HT-29 (cell line): ENCODE measurements around the gene KIAA0319L. TPM values are rescaled to one million over a fixed set of nuclear protein-coding genes. Genes with fewer than 3 reads are reported as not detected.

Experiments used
- DNase-seq: peaks from one replicate; pipeline ENCODE4 v3.0.0-alpha.2; 2015; ENCODE audit warnings: low spot score
- total RNA-seq: library from RNA; depleted of rRNA; stranded (reverse); fragments of >200 nt; shearing (Covaris generic); gene quantifications from 2 replicates; pipeline ENCODE4 v1.2.3, GENCODE V29; 2014

KIAA0319L gene
- total RNA-seq, 1 experiment from 2014 or later = 34.1 TPM

DNA sequence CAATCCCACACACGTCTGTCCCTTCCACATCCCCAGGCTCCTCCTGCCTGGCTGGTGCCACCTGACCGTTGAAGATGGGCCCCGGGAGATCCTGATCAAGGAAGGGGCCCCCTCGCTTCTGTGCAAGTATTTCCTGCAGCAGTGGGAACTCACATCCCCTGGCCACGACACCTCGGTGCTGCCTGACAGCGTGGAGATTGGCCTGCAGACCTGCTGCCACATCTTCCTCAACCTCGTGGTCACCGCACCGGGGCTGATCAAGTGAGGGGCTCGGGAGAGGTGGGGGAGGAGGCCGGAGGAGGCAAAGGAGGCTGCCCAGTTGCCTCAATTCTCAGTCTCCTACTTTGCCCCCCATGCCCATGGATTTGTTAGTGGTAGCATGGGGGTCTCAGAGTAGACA lies 6.0 kb upstream of the KIAA0319L start:
- DNase-seq = no peak

DNA sequence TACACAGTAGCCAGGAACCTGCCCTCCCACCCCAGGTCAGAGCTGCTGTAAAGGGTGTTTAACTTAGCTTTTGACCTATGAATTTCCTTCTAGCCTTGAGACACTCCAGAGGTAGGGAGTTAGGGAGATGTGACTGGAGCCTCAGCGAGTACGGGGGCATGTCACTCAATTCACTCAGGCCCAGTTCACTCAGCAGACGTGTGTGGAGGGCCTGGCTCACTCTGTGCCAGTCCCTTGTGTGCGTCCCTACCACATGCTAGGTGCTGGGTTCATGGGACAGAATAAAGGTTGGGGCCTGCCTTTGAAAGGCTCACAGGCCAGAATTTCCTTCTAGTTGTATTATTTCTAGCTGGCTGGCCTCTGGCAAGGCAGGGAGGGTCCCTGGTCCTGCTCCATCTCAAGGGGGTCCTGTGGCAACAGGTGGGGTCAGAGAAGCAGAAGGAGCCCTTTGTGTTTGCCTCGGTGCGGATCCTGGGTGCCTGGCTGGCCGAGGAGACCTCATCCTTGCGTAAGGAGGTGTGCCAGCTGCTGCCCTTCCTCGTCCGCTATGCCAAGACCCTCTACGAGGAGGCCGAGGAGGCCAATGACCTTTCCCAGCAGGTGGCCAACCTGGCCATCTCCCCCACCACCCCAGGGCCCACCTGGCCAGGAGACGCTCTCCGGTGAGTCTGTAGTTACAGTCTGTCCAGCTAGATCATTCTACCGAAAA lies 4.9 kb upstream of the KIAA0319L start:
- no peak for DNase-seq

DNA sequence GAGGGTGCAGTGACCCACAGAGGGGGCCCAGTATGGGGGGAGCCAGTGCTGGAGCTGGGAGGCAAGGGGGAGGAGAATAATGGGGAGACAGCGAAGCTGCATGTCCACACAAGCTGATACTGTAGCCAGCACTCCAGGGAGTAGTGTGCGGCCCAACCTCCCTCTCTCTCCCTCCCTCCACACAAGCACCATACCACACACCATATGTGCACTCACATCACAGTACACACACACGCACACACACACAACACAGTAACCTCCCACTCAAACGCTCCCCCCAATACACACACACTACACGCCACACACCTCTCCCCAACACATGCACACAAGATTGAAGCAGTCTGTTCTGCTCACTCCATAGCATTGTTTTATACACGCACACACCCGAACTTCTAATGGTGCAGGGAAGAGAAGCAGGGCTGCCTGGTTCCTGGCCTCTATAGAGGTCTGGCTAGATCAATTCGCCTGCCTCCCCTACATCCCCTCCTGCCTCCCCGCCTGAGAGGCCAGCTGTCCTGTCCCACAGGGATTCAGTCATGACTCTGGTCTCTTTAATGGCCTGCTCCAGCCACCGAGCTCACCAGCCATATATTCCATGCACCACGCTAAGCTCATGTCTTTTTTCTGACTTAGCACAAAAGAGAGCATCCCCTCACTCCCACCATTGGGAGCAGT lies 4.2 kb upstream of the KIAA0319L start:
- DNase-seq = no peak

DNA sequence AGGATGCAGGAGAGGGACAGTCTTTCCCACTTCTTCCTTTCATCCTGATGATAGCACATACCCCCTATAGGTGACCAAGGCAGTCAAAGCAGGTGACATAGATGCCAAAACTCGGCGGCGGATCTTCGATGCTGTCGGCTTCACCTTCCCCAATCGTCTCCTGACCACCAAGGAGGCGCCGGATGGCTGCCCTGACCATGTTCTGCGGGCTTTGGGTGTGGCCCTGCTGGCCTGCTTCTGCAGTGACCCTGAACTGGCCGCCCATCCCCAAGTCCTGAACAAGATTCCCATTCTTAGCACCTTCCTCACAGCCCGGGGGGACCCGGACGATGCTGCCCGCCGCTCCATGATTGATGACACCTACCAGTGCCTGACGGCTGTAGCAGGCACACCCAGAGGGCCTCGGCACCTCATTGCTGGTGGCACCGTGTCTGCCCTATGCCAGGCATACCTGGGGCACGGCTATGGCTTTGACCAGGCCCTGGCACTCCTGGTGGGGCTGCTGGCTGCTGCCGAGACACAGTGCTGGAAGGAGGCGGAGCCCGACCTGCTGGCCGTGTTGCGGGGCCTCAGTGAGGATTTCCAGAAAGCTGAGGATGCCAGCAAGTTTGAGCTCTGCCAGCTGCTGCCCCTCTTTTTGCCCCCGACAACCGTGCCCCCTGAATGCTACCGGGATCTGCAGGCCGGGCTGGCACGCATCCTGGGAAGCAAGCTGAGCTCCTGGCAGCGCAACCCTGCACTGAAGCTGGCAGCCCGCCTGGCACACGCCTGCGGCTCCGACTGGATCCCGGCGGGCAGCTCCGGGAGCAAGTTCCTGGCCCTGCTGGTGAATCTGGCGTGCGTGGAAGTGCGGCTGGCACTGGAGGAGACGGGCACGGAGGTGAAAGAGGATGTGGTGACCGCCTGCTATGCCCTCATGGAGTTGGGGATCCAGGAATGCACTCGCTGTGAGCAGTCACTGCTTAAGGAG lies 3.3 kb upstream of the KIAA0319L start:
- DNase-seq = no peak

DNA sequence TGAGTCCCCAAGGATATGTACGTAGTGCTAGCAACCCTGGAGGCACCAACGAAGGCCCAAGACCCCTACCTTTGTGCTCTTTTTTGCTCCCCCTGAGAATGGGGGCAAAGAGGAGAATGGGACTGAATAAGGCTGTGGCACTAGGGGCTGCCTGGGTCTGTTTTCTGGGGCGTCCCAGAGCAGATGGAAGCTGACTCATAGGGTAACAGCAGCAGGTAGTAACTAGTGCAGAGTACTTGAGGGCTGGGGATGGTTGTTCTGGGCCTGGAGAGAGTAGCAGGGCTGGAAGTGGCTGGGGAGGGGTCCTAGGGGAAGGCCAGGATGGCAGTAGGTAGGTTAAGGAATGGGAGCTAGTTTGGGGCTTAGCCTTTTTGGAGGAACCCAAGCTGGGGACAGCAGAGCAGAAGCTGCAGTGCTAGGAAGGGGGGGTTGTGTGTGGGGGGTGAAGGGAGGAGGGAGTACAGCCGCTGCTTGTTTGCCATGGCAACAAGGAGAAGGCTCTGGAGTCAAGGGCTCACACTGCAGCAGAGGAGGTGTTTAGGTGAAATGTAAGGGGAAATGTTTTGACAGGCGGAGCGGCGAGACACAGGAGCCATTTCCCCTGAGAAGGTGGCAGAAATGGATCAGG lies 2.2 kb upstream of the KIAA0319L start:
- DNase-seq = no peak

DNA sequence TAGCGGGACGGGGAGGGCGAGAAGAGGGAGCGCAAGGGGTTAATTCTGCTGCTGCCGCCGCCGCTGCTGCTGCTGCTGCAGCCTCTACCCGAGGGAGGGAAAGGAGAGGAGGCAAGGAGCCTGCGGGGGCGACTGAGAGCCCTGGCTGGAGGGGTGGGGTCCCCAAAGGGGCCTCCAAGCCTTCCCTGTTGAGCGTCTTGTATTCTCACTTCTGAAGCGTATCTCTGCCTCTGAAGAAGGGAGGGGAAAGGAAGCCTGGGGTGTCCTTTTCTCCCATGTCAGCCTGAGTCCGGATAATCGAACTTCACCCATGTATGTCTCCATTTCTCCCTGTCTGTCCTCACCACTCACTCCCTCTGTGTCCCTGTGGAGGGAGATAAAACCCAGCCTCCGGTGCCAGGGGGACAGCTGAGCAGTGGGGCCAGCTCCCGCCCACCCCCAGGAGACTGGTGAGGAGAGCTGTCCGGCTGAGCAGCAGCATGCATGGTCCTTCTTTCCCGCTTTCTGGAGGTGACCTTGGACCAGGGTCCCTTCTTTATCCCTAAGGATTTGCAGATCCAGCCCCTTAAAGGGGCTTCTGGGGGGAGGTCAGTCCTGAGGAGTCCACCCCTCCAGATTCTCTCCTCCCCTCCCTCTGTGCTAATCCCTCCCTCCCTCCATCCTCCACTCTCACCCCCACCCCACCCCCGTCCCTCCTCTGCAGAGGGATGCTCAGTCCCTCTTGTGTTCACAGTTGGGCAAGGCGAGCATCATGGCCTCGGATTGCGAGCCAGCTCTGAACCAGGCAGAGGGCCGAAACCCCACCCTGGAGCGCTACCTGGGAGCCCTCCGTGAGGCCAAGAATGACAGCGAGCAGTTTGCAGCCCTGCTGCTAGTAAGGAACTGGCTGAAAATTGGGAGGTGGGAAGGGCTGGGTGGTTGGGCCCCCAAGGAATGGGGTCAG lies 1.4 kb upstream of the KIAA0319L start:
- DNase-seq = no peak

DNA sequence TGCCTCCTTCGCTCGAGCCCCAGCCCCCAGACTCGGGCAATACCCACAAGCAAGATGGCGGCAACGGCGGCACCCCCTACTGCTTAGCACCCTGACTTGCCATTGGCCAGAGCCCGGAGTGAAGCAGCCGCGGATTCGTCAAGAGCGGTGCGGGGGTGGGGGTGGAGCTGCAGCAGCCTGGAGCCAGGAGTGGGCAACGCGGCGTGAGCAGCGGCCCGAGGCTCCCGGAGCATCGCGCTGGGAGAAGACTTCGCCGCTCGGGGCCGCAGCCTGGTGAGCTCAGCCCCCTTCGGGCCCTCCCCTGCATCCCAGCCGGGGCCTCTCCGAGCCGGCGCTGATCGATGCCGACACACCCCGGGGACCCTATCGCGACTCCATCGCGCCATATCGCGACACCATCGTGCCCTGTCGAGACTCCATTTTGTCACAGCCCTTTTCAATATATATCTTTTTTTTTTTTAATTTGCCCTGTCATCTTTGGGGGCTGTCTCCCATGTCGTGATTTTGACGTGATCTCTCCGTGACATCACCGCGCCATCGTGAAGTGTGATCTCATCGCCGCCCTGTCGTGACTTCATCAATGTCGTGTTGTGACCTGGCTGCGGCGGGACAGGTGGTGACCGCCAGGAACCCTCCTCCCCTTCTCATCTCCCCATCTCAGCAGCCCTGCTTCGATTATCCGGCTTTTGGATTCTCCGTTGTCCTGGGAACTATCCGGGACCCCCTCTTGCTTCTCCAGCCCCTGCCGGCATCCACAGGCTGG lies 589 bp upstream of the KIAA0319L start, which contains the start of gene NCDN:
Gene NCDN (plus strand): TSS at position 189 of the 763 bp plus-strand sequence. CDS start 392 bp downstream, at position 581.
- peak; percentile 95 for DNase-seq

DNA sequence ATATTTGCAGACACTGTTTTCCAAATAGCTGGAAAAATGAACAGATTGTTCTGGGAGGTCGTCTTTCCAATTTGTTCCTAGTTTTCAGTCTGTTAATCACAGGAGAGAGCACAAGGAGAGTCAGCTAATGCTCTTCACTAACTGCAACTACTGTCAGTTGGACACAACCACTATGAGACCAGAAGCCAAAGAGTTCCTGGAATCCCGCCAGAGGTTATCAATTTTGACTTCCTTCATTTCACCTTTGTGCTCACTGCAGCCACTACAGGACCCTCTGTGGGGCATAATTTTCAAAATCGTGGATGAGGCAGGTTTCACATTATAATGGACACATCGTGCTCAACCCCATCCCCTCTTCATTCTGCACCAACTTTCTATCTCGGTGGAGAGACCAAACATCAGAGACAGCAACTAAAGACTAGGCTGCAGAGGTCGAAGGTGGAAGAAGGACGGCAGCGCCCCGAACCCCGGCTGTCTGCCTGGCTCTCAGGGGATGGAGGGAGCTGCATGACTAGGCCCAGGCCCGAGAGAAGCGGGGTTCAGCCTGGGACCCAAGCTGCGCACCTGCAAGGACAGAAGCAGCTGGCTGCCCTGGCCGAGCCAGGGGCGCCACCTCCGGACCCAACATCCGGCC lies 602 bp downstream of the KIAA0319L start:
- DNase-seq = no peak

DNA sequence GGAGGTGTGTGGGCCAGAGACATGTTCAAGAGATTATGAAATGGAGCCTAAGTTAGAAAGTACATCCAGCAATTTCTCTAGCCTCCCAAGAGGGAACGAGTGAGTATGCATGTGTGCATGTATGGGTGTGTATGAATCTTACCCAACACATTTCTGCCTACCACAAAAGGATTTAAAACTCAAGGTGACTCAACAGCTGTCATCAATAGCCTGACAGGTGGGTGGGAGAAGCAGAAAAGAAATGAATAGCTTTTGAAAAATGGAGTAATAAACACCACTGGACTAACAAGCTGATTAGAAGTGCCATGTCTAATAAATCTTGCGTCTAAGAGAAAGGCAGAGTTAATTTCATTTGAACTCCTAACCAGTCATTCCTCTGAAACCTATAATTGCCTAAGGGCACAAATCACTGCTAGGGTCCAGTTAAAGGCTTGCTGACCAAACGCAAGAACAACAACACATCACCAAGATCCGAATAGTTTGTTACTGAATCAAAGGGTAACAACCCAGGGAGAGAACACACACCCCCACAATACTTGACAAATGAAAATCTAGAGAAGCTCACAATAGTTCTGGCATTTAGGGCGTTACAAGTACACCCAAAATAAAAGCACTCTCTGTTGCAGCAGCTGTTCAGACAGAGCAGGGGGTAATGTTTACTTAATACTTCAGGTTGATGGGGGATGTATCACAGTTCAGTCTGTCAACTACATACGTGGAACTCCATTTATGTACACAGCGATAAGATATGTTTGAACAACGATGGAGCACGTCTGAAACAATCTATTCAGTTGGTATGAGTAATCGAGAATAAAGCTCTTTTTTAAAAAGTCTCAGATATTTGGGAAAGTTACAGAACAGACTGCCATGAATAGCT lies 1.4 kb downstream of the KIAA0319L start:
- DNase-seq = no peak

DNA sequence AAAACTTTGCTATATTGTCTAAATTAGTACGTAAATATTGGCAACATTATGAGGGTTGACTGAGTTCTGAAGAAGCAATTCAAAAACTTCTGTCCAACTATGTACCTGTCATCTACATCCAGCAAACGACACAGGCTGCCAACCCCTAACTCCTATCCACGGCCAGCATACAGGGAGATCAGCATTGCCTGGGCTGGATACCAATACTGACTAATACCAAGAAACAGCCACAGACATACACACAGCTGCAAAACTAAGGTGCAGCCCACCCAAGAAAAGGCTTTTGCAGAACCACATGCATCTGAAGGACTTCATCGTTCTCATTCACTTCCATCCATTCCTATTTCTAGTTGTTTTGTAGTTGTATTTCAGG lies 2.0 kb downstream of the KIAA0319L start:
- no peak for DNase-seq

DNA sequence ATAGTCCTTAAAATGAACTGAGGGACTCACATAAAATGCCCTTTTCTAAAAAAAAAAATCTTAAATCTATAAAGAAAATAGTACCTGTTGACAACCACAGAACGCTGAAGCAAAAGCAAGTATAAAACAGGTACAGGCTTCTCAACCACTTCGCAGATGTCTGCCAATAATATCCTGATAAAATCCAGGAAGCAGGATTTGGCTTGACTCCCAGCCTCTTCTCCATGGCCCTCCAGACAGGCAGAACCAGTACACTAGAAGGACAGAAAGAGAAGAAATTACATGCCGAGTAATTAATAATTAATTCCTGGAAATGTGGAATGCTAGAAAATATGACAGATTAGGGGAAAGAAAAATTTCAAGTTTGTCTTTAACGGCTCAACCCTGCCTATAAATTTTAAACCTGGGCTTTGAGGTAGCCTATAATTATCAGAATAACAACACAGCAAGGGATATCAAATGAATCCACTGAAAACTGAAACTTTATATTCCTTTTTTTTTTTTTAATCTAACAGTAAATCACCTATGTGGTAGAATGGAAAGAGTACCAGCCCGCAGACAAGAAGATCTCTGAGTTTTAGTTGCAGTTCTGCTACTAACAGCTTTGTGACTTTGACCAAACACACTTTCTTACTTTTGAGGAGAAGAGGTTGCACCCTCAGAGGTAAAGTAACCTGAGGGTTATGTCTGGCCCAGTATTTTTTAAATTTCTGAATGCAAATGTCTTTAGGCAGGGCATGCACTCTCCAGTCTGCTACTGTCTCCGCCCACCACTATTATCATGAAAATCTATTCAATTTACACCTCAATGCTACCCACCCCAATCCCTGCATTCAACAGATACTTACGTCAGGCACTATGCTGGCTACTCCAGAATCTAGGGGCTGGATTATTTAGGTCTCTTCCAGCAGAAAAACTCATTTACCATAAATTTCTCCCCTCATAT lies 2.7 kb downstream of the KIAA0319L start:
- DNase-seq = peak; percentile 64

DNA sequence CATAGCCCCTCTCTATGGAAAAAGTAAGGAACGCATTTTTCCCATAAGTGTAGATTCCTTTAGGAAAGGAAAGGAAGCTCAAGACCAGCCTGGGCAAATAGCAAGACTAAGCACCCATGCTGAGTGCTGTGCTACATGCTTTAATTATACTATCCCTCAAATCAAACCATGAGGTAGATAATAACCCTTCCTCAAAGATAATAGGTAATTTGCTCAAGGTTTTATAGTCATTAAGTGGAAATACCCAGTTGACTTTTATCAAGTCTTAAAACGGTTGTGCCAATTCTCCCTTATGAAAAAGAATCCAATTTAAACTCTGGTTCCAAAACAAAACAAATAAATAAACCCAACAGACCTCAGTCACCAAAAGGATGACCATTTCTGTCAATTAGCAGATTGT lies 3.4 kb downstream of the KIAA0319L start:
- DNase-seq = no peak

DNA sequence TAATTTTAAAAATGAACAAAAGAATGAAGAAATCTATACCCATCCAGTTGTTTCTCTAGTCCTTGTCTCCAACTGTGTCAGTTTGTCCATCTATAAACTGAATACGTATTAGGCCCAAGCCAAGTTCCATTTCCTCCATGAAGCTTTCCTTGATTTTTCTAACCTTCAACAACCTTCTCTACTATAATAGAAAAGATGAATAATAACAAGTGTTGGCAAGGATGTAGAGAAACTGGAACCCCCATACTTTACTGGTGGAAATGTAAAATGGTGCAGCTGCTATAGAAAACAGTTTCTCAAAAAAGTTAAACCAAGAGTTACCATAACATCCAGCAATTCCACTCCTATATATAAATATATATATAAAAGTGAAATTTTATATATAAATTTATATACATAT lies 10.6 kb downstream of the KIAA0319L start:
- DNase-seq = no peak

DNA sequence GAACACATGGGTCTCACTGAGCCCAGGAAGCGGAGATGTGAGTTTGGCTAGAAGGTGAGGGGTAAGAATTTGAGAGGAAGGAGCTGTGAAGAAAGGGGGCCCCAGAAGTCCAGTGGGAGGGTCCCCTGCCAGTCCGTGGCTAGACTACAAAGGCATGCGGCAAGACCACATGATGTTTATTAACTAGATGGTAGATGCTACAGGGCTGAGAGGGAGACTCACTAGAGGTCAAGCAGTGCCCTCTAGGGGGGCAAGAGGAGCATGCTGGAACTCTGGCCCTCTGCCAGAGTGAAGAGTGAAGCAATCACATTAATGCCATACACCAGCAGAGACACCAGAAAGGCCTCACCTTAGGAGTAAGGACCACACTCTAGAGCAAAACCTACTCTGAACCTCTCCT lies 12.2 kb downstream of the KIAA0319L start:
- DNase-seq = peak; percentile 55

DNA sequence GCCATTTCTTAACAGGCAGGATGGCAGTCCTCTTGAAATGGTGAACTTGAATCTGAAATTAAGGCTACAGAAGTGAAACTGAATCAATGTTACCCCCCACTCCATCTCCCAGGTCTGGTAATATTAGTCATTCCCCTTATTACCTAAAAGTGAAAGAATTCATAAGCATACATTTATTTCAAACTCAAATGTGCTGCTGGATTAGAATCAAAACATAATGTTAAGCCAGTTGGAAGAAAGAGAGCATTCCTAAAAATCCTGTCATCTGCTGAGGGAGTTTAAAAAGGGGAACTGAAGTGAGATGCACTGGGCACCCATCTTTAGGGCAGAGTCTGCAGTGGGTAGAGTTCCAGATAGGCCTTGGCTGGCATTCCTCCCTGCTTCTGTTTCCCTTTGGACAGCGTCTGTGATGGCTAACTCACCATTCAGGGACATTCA lies 17.4 kb downstream of the KIAA0319L start:
- no peak for DNase-seq

DNA sequence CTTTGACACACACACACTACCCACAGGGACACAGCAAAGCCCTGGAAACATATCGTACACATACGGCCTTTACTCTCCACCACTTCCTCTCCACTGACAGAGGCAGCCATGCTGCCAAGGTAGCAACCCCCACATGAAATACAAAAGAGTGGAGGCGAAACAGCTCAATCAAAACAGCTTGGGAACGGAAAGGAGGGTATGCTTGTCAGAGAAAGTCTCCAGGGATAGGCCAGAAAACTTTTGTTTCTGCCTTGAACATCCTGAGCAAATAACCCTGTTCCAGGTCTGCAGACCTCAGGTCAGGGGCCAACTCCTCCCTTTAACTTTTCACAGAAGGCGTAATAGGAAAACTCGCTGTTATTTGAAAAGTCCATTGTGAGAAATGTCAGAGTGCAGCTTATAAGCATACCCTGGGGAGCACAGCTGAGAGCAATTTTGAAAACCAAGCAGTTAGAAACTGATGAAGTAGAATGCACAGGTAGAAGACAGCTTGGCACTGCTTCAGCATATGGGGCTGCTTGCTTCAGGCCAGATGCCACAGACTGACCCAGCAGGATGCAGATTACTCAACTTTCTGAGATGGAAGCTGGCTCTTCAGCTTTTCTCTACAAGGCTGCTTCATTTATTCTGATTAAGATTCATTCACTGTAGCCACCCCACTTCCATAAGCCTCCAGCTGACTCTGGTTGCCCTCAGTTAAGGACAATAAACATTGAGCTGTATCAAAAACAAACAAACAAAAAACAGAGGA lies 18.0 kb downstream of the KIAA0319L start:
- no peak for DNase-seq
